NT2/D1 (cell line): ENCODE measurements around the gene ATP5MG.

Experiments
- DNase-seq: peaks from one replicate; pipeline ENCODE4 v3.0.0-alpha.2; 2011; ENCODE audit warnings: low read depth, low spot score
- H3K27me3 ChIP-seq: 2 replicates; pipeline ENCODE4 v1.6.0; 2011; ENCODE audit warnings: mild to moderate bottlenecking; ENCODE audit not compliant: insufficient read length, insufficient read depth
- H3K36me3 ChIP-seq: 2 replicates; pipeline ENCODE4 v1.6.1; 2011; ENCODE audit warnings: mild to moderate bottlenecking, low read length, mixed read lengths; ENCODE audit not compliant: insufficient read depth, insufficient read length
- H3K4me1 ChIP-seq: 2 replicates; pipeline ENCODE4 v1.5.1; 2011; ENCODE audit not compliant: insufficient read depth, insufficient read length
- H3K4me3 ChIP-seq: 2 replicates; pipeline ENCODE4 v1.5.1; 2011; ENCODE audit warnings: low read depth; ENCODE audit not compliant: insufficient read length
- H3K9ac ChIP-seq: 2 replicates; pipeline ENCODE4 v1.6.0; 2011; ENCODE audit warnings: low read depth; ENCODE audit not compliant: insufficient read length
- H3K9me3 ChIP-seq: 2 replicates; pipeline ENCODE4 v1.5.1; 2011; ENCODE audit warnings: mild to moderate bottlenecking, low read length; ENCODE audit not compliant: insufficient read depth
- SUZ12 ChIP-seq: IDR thresholded peaks from 2 replicates; pipeline ENCODE4 v1.6.1; 2011; ENCODE audit not compliant: insufficient read length, insufficient read depth; ENCODE audit errors: extremely low read depth
- YY1 ChIP-seq: IDR thresholded peaks from 2 replicates; pipeline ENCODE4 v1.6.1; 2011; ENCODE audit not compliant: insufficient read length, insufficient read depth
- ZNF274 ChIP-seq: IDR thresholded peaks from 2 replicates; pipeline ENCODE4 v1.6.1; 2011; ENCODE audit warnings: mild to moderate bottlenecking, low read depth, low read length

Gene ATP5MG

DNA sequence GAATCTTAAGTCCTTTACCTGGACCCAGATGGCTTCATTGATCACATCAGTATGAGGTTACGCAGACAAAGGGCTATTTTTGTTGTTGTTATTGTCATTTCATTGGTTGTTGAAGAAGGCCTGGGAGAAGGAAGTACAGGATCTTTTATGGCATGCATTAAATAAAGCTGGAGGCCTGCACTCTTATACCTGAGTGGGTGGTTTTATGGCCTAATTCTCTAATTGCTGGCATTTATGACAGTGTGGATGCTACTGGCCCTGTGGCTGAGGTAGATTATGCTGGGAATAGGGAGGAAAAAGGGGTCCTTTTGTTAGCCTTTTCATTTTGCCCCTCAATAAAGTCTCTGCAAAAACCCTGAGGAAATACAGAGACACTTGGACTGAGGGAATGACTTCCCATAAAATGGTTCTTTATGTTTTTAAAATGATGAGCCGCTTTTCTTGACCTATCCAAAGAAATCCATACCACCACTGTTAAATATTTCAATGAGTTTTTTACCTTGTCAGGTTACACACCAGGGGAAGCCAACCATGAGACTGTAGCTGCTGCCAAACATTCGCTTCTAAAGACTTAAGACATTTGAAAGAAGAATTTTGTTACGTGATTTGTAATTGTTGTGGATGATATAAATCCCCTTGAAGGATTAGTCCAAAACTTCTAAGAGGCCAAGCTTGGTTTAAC lies 41.6 kb downstream of the ATP5MG start:
- no peak overlapping the region for H3K4me3 ChIP-seq
- no peak for DNase-seq

DNA sequence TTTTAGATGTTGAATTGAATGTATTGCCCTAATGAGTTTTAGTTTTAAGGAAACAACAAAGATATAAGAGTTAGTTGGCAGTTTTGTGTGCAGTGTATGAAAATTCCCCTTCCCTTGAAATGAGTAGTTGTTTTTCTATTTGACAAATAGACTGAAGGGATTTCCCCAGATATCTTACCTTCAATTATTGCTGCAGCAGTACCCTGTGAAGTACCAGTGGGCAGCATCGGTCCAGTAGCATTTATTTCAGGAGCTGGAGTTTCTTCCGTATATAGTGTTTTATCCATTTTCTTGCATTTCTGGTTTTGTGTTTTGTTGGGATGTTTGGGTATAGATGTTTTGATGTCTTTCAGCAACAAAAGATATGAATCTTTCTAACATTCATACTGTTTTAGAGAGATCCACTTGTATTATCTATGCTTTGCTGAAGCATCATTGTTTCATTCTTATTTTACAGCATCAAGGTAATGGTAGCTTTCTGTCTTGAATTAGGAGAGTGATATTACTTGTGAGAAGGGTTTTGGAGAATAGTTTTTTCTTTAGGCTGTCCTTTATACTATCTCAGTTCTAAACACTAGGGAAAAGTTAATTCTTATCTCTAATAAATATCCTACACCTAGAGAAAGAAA lies 42.3 kb downstream of the ATP5MG start:
- no peaks in the 10 kb centered on the region for H3K27me3 ChIP-seq
- no peaks in the 10 kb centered on the region for H3K9me3 ChIP-seq
- H3K36me3 ChIP-seq = peaks cover 42% of the 10 kb centered on the region
- H3K4me3 ChIP-seq = no peak overlapping the region
- no peak overlapping the region for H3K9ac ChIP-seq
- no peak for DNase-seq
- TF ChIP-seq SUZ12 (no peak), ZNF274 (no peak), YY1 (no peak)
- no peaks in the 10 kb centered on the region for H3K4me1 ChIP-seq

More for the DNA sequence above, 41.6 kb downstream of the ATP5MG start:
- TF ChIP-seq ZNF274 = no peak
- no peak for TF ChIP-seq SUZ12
- H3K9me3 ChIP-seq = no peaks in the 10 kb centered on the region
- no peaks in the 10 kb centered on the region for H3K27me3 ChIP-seq
- H3K9ac ChIP-seq = no peak overlapping the region
- peaks cover 42% of the 10 kb centered on the region for H3K36me3 ChIP-seq
- no peaks in the 10 kb centered on the region for H3K4me1 ChIP-seq

DNA sequence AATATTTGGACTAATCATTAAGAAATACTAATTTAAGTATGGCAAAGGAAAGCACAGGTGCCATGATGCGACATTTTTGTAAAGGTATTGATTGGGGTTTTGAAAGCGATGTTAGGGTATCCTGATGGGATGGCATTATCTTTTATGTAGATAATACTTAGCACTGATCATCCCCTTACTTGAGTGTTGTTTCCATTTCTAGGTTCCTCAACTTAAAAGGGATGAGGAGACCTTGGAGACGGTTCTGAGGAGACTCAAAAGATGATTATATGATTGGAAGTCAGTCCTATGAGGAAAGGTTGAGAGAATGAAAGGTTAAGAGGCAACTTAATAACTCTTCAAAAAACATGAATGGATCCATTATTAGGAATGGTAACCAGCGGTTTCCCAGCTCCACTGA lies 46.0 kb downstream of the ATP5MG start:
- no peak for DNase-seq
- Histone ChIP-seq H3K27me3 (no peaks in the 10 kb centered on the region), H3K9me3 (no peaks in the 10 kb centered on the region), H3K36me3 (peaks cover 38% of the 10 kb centered on the region), H3K4me1 (no peaks in the 10 kb centered on the region), H3K4me3 (no peak overlapping the region), H3K9ac (no peak overlapping the region)
- TF ChIP-seq SUZ12 (no peak), YY1 (no peak), ZNF274 (no peak)

DNA sequence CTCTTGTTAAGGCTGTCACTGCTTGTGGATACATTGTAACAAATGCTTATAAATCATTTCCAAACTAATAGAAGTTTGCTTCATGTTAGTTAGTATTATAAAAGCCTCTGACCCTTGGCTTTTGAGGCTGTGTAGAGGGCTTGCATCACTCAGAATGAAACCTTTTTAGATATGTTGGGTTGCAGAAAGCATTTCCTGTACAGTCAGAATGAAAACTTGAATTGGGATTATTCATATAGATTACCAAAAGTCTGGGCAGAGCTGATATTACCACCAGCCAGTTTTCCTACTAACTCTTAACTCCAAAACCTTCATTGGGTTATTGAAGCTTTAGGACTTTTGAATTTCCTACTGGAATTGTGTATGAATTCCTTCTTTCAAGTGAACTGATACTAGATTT lies 46.9 kb downstream of the ATP5MG start:
- peaks cover 38% of the 10 kb centered on the region for H3K36me3 ChIP-seq
- TF ChIP-seq YY1 = no peak
- TF ChIP-seq SUZ12 = no peak
- TF ChIP-seq ZNF274 = no peak
- H3K9ac ChIP-seq = no peak overlapping the region
- no peak overlapping the region for H3K4me3 ChIP-seq
- no peaks in the 10 kb centered on the region for H3K27me3 ChIP-seq
- DNase-seq = no peak
- no peaks in the 10 kb centered on the region for H3K9me3 ChIP-seq
- H3K4me1 ChIP-seq = no peaks in the 10 kb centered on the region

DNA sequence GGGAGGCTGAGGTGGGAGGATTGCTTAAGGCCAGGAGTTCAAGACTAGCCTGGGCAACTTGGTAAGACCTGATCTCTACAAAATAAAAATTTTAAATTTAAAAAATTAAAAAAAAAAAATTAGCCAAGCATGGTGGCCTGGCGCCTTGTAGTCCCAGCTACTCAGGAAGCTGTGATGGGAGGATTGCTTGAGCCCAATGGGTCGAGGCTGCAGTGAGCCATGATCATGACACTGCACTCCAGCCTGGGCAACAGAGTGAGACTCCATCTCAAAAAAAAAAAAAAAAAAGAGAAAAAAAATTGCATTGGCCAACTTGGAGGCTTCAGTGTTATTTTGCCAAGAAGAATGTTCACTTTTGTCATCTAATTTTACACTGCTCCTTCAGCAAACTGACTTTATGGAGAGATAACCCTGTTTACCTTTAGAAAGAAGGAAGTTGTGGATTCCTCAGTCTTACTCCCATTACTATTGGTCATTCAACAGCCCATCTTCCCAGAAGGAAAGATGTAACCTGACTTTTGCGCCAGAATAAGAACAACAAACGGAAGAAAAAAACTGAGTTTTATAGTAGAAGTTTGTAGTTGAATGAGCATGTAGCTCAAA lies 48.0 kb downstream of the ATP5MG start:
- H3K4me1 ChIP-seq = no peaks in the 10 kb centered on the region
- H3K9ac ChIP-seq = no peak overlapping the region
- H3K36me3 ChIP-seq = peaks cover 45% of the 10 kb centered on the region
- H3K9me3 ChIP-seq = no peaks in the 10 kb centered on the region
- H3K27me3 ChIP-seq = no peaks in the 10 kb centered on the region
- no peak for TF ChIP-seq YY1
- TF ChIP-seq ZNF274 = no peak
- TF ChIP-seq SUZ12 = no peak
- no peak for DNase-seq
- H3K4me3 ChIP-seq = no peak overlapping the region

DNA sequence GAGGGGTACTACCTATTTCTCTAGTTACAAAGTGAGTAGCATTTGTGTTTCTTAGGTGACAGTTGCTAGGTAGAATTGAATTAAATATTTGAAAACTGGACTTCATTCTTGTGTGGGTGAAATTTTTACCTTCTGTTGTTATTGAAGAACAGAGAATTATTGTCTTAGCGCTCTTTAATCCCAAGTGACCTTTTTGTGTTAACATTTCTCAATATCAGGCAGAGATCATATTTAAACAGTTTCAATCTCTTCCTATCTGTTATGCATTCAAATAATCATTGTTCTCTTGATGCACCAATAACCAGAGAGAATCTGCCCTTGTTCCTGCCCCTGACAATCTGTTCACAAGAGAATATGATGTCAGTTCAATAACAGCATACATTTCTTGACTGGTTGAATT lies 49.0 kb downstream of the ATP5MG start:
- no peak for DNase-seq
- Histone ChIP-seq H3K36me3 (peaks cover 36% of the 10 kb centered on the region), H3K9ac (no peak overlapping the region)

More for the DNA sequence above, 49.0 kb downstream of the ATP5MG start:
- Histone ChIP-seq H3K9me3 (no peaks in the 10 kb centered on the region), H3K4me1 (no peaks in the 10 kb centered on the region), H3K4me3 (no peak overlapping the region), H3K27me3 (no peaks in the 10 kb centered on the region)
- TF ChIP-seq ZNF274 = no peak
